H9 (cell line): Measurements from ENCODE around the gene RIMBP2. TPM values are rescaled to one million over a fixed set of nuclear protein-coding genes. Genes with fewer than 3 reads are reported as not detected.

Source experiments
- DNase-seq: peaks from one replicate; pipeline ENCODE4 v3.0.0-alpha.2; 2017
- H2AFZ ChIP-seq: one replicate; pipeline ENCODE4 v1.6.1; 2013; ENCODE audit warnings: mild to moderate bottlenecking, low read length, control low read depth, moderate library complexity
- H2AK5ac ChIP-seq: 2 replicates; pipeline ENCODE4 v1.6.1; 2013; ENCODE audit warnings: low read length, control low read depth, mixed read lengths; ENCODE audit not compliant: insufficient read length
- H2BK120ac ChIP-seq: one replicate; pipeline ENCODE4 v1.6.1; 2013; ENCODE audit warnings: low read depth, mild to moderate bottlenecking, low read length, control low read depth, inconsistent platforms; ENCODE audit not compliant: poor library complexity, severe bottlenecking
- H2BK12ac ChIP-seq: 2 replicates; pipeline ENCODE4 v1.6.1; 2013; ENCODE audit warnings: low read length, control low read depth, mixed read lengths, low read depth; ENCODE audit not compliant: insufficient read length
- H2BK15ac ChIP-seq: 2 replicates; pipeline ENCODE4 v1.6.1; 2013; ENCODE audit warnings: low read depth, low read length, control low read depth
- H2BK20ac ChIP-seq: one replicate; pipeline ENCODE4 v1.6.1; 2013; ENCODE audit warnings: low read depth, mild to moderate bottlenecking, low read length, control low read depth, inconsistent platforms; ENCODE audit not compliant: poor library complexity, severe bottlenecking
- H2BK5ac ChIP-seq: 2 replicates; pipeline ENCODE4 v1.6.1; 2013; ENCODE audit warnings: low read length, control low read depth, mixed read lengths; ENCODE audit not compliant: insufficient read length
- H3K14ac ChIP-seq: 2 replicates; pipeline ENCODE4 v1.6.1; 2013; ENCODE audit warnings: low read length, control low read depth; ENCODE audit not compliant: insufficient read depth
- H3K18ac ChIP-seq: 2 replicates; pipeline ENCODE4 v1.6.1; 2013; ENCODE audit warnings: low read depth, mild to moderate bottlenecking, mixed read lengths, low read length, control low read depth; ENCODE audit not compliant: insufficient read length
- H3K23ac ChIP-seq: 2 replicates; pipeline ENCODE4 v1.6.1; 2013; ENCODE audit warnings: low read length, control low read depth, mixed read lengths, low read depth; ENCODE audit not compliant: insufficient read length
- H3K23me2 ChIP-seq: 2 replicates; pipeline ENCODE4 v1.6.1; 2013; ENCODE audit warnings: low read depth, mild to moderate bottlenecking, mixed read lengths, low read length, control low read depth; ENCODE audit not compliant: insufficient read length, poor library complexity, severe bottlenecking
- H3K27ac ChIP-seq: 2 replicates; pipeline ENCODE4 v1.5.1; 2013; ENCODE audit warnings: low read length, control low read depth, mixed read lengths, low read depth; ENCODE audit not compliant: insufficient read length
- H3K27me3 ChIP-seq: 2 replicates; pipeline ENCODE4 v1.6.1; 2013; ENCODE audit warnings: low read length, control low read depth, inconsistent platforms; ENCODE audit not compliant: insufficient read depth
- H3K4ac ChIP-seq: 2 replicates; pipeline ENCODE4 v1.6.1; 2013; ENCODE audit warnings: low read depth, mild to moderate bottlenecking, control low read depth, inconsistent platforms, low read length, moderate library complexity
- H3K4me1 ChIP-seq: 2 replicates; pipeline ENCODE4 v1.6.1; 2013; ENCODE audit warnings: low read length, control low read depth, inconsistent platforms; ENCODE audit not compliant: insufficient read depth
- H3K4me2 ChIP-seq: 2 replicates; pipeline ENCODE4 v1.6.1; 2013; ENCODE audit warnings: low read length, control low read depth, mixed read lengths; ENCODE audit not compliant: insufficient read length, insufficient read depth
- H3K56ac ChIP-seq: 2 replicates; pipeline ENCODE4 v1.6.1; 2013; ENCODE audit warnings: low read depth, mild to moderate bottlenecking, mixed read lengths, low read length, control low read depth; ENCODE audit not compliant: insufficient read length
- H3K79me1 ChIP-seq: 2 replicates; pipeline ENCODE4 v1.6.1; 2013; ENCODE audit warnings: low read depth, mild to moderate bottlenecking, moderate library complexity, low read length, control low read depth, inconsistent platforms; ENCODE audit not compliant: insufficient read depth, poor library complexity, severe bottlenecking
- H3K79me2 ChIP-seq: 2 replicates; pipeline ENCODE4 v1.6.1; 2013; ENCODE audit warnings: low read length, control low read depth, inconsistent platforms; ENCODE audit not compliant: insufficient read depth
- H3K9ac ChIP-seq: 2 replicates; pipeline ENCODE4 v1.6.1; 2013; ENCODE audit warnings: low read length, control low read depth, mixed read lengths; ENCODE audit not compliant: insufficient read length; ENCODE audit errors: extremely low read depth
- H3K9me3 ChIP-seq: one replicate; pipeline ENCODE4 v1.6.1; 2013; ENCODE audit warnings: low read depth, low read length, inconsistent platforms; ENCODE audit not compliant: control insufficient read depth
- H3T11ph ChIP-seq: one replicate; pipeline ENCODE4 v1.6.1; 2013; ENCODE audit warnings: mild to moderate bottlenecking, low read length, control low read depth, inconsistent platforms
- H4K20me1 ChIP-seq: one replicate; pipeline ENCODE4 v1.6.1; 2013; ENCODE audit not compliant: control insufficient read depth, insufficient read length, insufficient read depth
- H4K5ac ChIP-seq: 2 replicates; pipeline ENCODE4 v1.6.1; 2013; ENCODE audit warnings: low read depth, mild to moderate bottlenecking, mixed read lengths, low read length, control low read depth; ENCODE audit not compliant: insufficient read length
- H4K8ac ChIP-seq: replicated peaks from 2 replicates; pipeline ENCODE4 v1.6.1; 2013; ENCODE audit warnings: low read length, control low read depth, mixed read lengths, low read depth; ENCODE audit not compliant: insufficient read length
- H4K91ac ChIP-seq: 2 replicates; pipeline ENCODE4 v1.6.1; 2013; ENCODE audit warnings: low read depth, mild to moderate bottlenecking, moderate library complexity, mixed read lengths, low read length, control low read depth; ENCODE audit not compliant: insufficient read length
- H3K27ac Mint-ChIP-seq, 3 experiments: 2 replicates in 2 of 3; 3 replicates in 1 of 3; pipeline ENCODE4 v1.8.0; 2020 to 2021; ENCODE audit warnings: mixed read lengths in 3 of 3, mild to moderate bottlenecking in 1 of 3, moderate library complexity in 1 of 3
- H3K27me3 Mint-ChIP-seq: 2 replicates; pipeline ENCODE4 v1.8.0; 2021; ENCODE audit warnings: low read depth, mild to moderate bottlenecking, moderate library complexity, mixed read lengths
- H3K36me3 Mint-ChIP-seq, 3 experiments: 2 replicates in 2 of 3; 3 replicates in 1 of 3; pipeline ENCODE4 v1.8.0; 2020 to 2021; ENCODE audit warnings: low read depth in 3 of 3, mixed read lengths in 3 of 3; ENCODE audit not compliant: insufficient read depth in 1 of 3
- H3K4me1 Mint-ChIP-seq, 2 experiments: 2 replicates each; pipeline ENCODE4 v1.8.0; 2020; ENCODE audit warnings: mixed read lengths in 2 of 2
- H3K4me3 Mint-ChIP-seq, 2 experiments: 2 replicates in 1 of 2; 3 replicates in 1 of 2; pipeline ENCODE4 v1.8.0; 2020 to 2021; ENCODE audit warnings: mild to moderate bottlenecking in 2 of 2, mixed read lengths in 2 of 2, moderate library complexity in 1 of 2
- H3K9me3 Mint-ChIP-seq, 2 experiments: 2 replicates in 1 of 2; 3 replicates in 1 of 2; pipeline ENCODE4 v1.8.0; 2020; ENCODE audit warnings: mild to moderate bottlenecking in 2 of 2, mixed read lengths in 2 of 2, moderate library complexity in 1 of 2
- CTCF ChIP-seq: fragments of 200-600 bp; sonication (generic); conservative IDR thresholded peaks from 3 replicates; pipeline ENCODE4 v1.8.0; 2021; ENCODE audit warnings: antibody characterized with exemption, mild to moderate bottlenecking
- WGBS: extraction: QIAGEN DNeasy Blood & Tissue Kit; methylation state at CpG from one replicate; pipeline ENCODE4 v1.1.7; 2013; ENCODE audit warnings: missing lambda C conversion rate, low lambda C conversion rate, mixed read lengths; ENCODE audit not compliant: insufficient read length; ENCODE audit errors: extremely low coverage; 5-methylcytosine and 5-hydroxymethylcytosine counted together
- total RNA-seq: library from RNA; stranded (reverse); gene quantifications from 2 replicates; pipeline ENCODE4 v1.2.1, GENCODE V29; 2021

The RIMBP2 gene
- total RNA-seq, 1 experiment from 2014 or later: 0.70 TPM

DNA sequence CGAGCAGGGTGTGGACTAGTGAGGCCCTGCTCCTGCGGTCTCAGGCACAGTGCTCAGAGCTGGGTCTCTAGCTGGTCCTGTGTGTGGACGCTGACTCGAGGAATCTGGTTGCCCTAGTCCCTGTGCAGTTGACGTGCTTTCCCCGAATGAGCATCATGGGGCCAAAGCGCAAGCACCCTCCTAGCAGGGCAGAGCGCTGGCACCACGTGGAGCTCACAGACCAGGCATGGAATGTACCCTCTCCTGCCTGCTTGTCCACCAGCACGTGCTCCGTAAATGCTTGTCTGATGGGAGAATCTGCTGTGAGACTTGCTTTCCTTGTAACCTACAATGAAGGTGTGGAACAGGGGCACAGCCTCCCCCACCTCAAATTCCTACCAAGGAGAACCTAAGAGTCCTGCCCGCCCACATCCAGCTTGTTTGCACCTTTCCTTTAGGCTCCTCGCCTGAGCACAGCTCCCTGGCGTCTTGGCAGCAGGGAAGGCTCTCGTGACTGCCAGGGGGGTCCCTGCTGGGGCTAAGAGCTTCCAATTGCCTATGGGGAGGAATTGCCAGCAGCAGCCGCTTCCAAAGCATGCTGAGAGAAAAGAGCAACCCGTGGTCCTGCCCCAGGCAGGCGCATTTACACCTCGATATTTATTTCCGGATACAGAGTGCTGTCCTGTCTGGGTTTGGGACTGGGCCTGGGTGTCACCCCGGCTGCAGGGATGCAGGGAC is 253.4 kb downstream of the RIMBP2 start:
- H3K27ac Mint-ChIP-seq: no peak overlapping the region
- Histone ChIP-seq H3K18ac (no peak overlapping the region), H2BK12ac (no peak overlapping the region), H2BK20ac (no peak overlapping the region), H3K23me2 (no peaks in the 10 kb centered on the region), H3K79me1 (no peaks in the 10 kb centered on the region), H3K9ac (no peak overlapping the region), H3K23ac (no peak overlapping the region), H3K4me2 (no peak overlapping the region), H3K27ac (no peak overlapping the region), H3K9me3 (no peaks in the 10 kb centered on the region), H3T11ph (no peak overlapping the region), H3K79me2 (no peaks in the 10 kb centered on the region), H3K14ac (no peak overlapping the region), H4K5ac (no peak overlapping the region), H2AK5ac (no peak overlapping the region), H2BK120ac (no peak overlapping the region), H2AFZ (no peak overlapping the region), H3K27me3 (no peaks in the 10 kb centered on the region), H4K8ac (no peak overlapping the region), H4K91ac (no peak overlapping the region), H3K4ac (no peak overlapping the region), H3K56ac (no peak overlapping the region), H4K20me1 (no peaks in the 10 kb centered on the region), H3K4me1 (no peaks in the 10 kb centered on the region; the same call in 1 of the 2 replicates), H2BK5ac (no peak overlapping the region), H2BK15ac (no peak overlapping the region)
- TF ChIP-seq CTCF: no peak
- H3K4me1 Mint-ChIP-seq: peaks cover 19% of the 10 kb centered on the region in 2 experiments
- peaks cover 0 to 6% (median 3%) of the 10 kb centered on the region in 3 experiments; a peak in 5 of 7 replicates for H3K36me3 Mint-ChIP-seq
- no peak for DNase-seq
- peaks cover 3% of the 10 kb centered on the region; the same call in 1 of the 2 replicates for H3K27me3 Mint-ChIP-seq
- H3K9me3 Mint-ChIP-seq: peaks cover 5 to 8% of the 10 kb centered on the region in 2 experiments; a peak in 4 of 5 replicates
- no peak overlapping the region for H3K4me3 Mint-ChIP-seq
- no CpG with 5 or more reads among the region's 21 CpGs for WGBS
